Measurements from ENCODE around the gene EEFSEC.

Gene EEFSEC

GRCh38 chr3:128217702-128218547 lies 64.6 kb downstream of the EEFSEC start:
- no peak for DNase-seq (ENCODE audit: low read depth)

- DNase-seq (ENCODE audit: low read depth) = no peak
These were observed 65.4 kb downstream of the EEFSEC start for GRCh38 chr3:128218548-128219257.

GRCh38 chr3:128221328-128221727 lies 68.0 kb downstream of the EEFSEC start:
- DNase-seq (ENCODE audit: low read depth) = no peak

GRCh38 chr3:128222796-128223385 lies 69.6 kb downstream of the EEFSEC start:
- DNase-seq (ENCODE audit: low read depth) = no peak

- no peak for DNase-seq (ENCODE audit: low read depth)
These were observed 73.0 kb downstream of the EEFSEC start for GRCh38 chr3:128226186-128226725.

- DNase-seq (ENCODE audit: low read depth) = no peak
These were observed 73.6 kb downstream of the EEFSEC start for GRCh38 chr3:128226795-128227395.

GRCh38 chr3:128227507-128227906 lies 74.2 kb downstream of the EEFSEC start:
- no peak for DNase-seq (ENCODE audit: low read depth)

GRCh38 chr3:128228366-128228910 lies 75.2 kb downstream of the EEFSEC start:
- DNase-seq (ENCODE audit: low read depth) = no peak

- DNase-seq (ENCODE audit: low read depth) = no peak
These were observed 76.0 kb downstream of the EEFSEC start for GRCh38 chr3:128229106-128229857.

GRCh38 chr3:128231606-128232005 lies 78.3 kb downstream of the EEFSEC start:
- DNase-seq (ENCODE audit: low read depth) = no peak

- DNase-seq (ENCODE audit: low read depth) = no peak
These were observed 79.3 kb downstream of the EEFSEC start for GRCh38 chr3:128232376-128233178.

GRCh38 chr3:128235207-128235926 lies 82.1 kb downstream of the EEFSEC start:
- no peak for DNase-seq (ENCODE audit: low read depth)

- DNase-seq (ENCODE audit: low read depth) = no peak
These were observed 83.4 kb downstream of the EEFSEC start for GRCh38 chr3:128236657-128237056.

- no peak for DNase-seq (ENCODE audit: low read depth)
These were observed 84.3 kb downstream of the EEFSEC start for GRCh38 chr3:128237348-128238183.

- no peak for DNase-seq (ENCODE audit: low read depth)
These were observed 84.9 kb downstream of the EEFSEC start for GRCh38 chr3:128238184-128238489.

- no peak for DNase-seq (ENCODE audit: low read depth)
These were observed 86.0 kb downstream of the EEFSEC start for GRCh38 chr3:128239304-128239703.

- DNase-seq (ENCODE audit: low read depth) = no peak
These were observed 87.0 kb downstream of the EEFSEC start for GRCh38 chr3:128240232-128240631.

- no peak for DNase-seq (ENCODE audit: low read depth)
These were observed 88.5 kb downstream of the EEFSEC start for GRCh38 chr3:128241741-128242140.

All from activated T-helper 9 cell treated with anti-CD3 and anti-CD28 coated beads, Interleukin-2, amount 50 U/mL, for 16 hours (primary cell).